ENCODE data around the gene CCT7.

CCT7 gene

GRCh38 chr2:73244580-73244979 lies 10.5 kb downstream of the CCT7 start:
- no peak overlapping the region for H3K4me3 ChIP-seq (ENCODE audit: low read depth in 1 of 2, low read length in 1 of 2)
- H3K36me3 ChIP-seq, result peaks cover 82% of the 10 kb centered on the region
- no peak for TF ChIP-seq CTCF (IDR thresholded peaks at IDR 0.05)

GRCh38 chr2:73246850-73247249 lies 12.7 kb downstream of the CCT7 start:
- H3K9me3 ChIP-seq, result no peaks in the 10 kb centered on the region
- TF ChIP-seq CTCF (IDR thresholded peaks at IDR 0.05), result no peak
- H3K27ac ChIP-seq, result no peak overlapping the region
- H3K27me3 ChIP-seq, result no peaks in the 10 kb centered on the region
- peaks cover 95% of the 10 kb centered on the region for H3K36me3 ChIP-seq
- H3K4me3 ChIP-seq (ENCODE audit: low read depth in 1 of 2, low read length in 1 of 2), result no peak overlapping the region
- no peaks in the 10 kb centered on the region for H3K4me1 ChIP-seq (ENCODE audit: control insufficient read depth in 1 of 2, insufficient read depth in 1 of 2, low read depth in 1 of 2, low read length in 1 of 2)

More at GRCh38 chr2:73244580-73244979, 10.5 kb downstream of the CCT7 start:
- H3K27me3 ChIP-seq, result no peaks in the 10 kb centered on the region
- H3K9me3 ChIP-seq, result no peaks in the 10 kb centered on the region
- no peaks in the 10 kb centered on the region for H3K4me1 ChIP-seq (ENCODE audit: control insufficient read depth in 1 of 2, insufficient read depth in 1 of 2, low read depth in 1 of 2, low read length in 1 of 2)
- H3K27ac ChIP-seq, result no peak overlapping the region

- H3K27me3 ChIP-seq, result no peaks in the 10 kb centered on the region
- H3K27ac ChIP-seq, result no peak overlapping the region
- H3K36me3 ChIP-seq, result peaks cover 100% of the 10 kb centered on the region
- TF ChIP-seq CTCF (IDR thresholded peaks at IDR 0.05), result no peak
- H3K9me3 ChIP-seq, result no peaks in the 10 kb centered on the region
- H3K4me3 ChIP-seq (ENCODE audit: low read depth in 1 of 2, low read length in 1 of 2), result no peak overlapping the region
- no peaks in the 10 kb centered on the region for H3K4me1 ChIP-seq (ENCODE audit: control insufficient read depth in 1 of 2, insufficient read depth in 1 of 2, low read depth in 1 of 2, low read length in 1 of 2)
Observed at GRCh38 chr2:73249636-73250035, 15.5 kb downstream of the CCT7 start.

- Histone ChIP-seq H3K36me3 (peaks cover 91% of the 10 kb centered on the region), H3K4me3 (ENCODE audit: low read depth in 1 of 2, low read length in 1 of 2) (no peak overlapping the region), H3K9me3 (no peaks in the 10 kb centered on the region), H3K27me3 (no peaks in the 10 kb centered on the region), H3K27ac (no peak overlapping the region), H3K4me1 (ENCODE audit: control insufficient read depth in 1 of 2, insufficient read depth in 1 of 2, low read depth in 1 of 2, low read length in 1 of 2) (no peaks in the 10 kb centered on the region)
- TF ChIP-seq CTCF (IDR thresholded peaks at IDR 0.05), result no peak
Observed at GRCh38 chr2:73250872-73251846, 17.1 kb downstream of the CCT7 start.

GRCh38 chr2:73252238-73253027 lies 18.3 kb downstream of the CCT7 start:
- no peak for TF ChIP-seq CTCF (IDR thresholded peaks at IDR 0.05)
- no peaks in the 10 kb centered on the region for H3K27me3 ChIP-seq
- H3K36me3 ChIP-seq, result peaks cover 79% of the 10 kb centered on the region
- no peak overlapping the region for H3K27ac ChIP-seq
- no peak overlapping the region for H3K4me3 ChIP-seq (ENCODE audit: low read depth in 1 of 2, low read length in 1 of 2)
- no peaks in the 10 kb centered on the region for H3K4me1 ChIP-seq (ENCODE audit: control insufficient read depth in 1 of 2, insufficient read depth in 1 of 2, low read depth in 1 of 2, low read length in 1 of 2)
- no peaks in the 10 kb centered on the region for H3K9me3 ChIP-seq
